Gastrocnemius medialis (tissue), 4 donors: ENCODE measurements around the gene SYNGR1. TPM values are rescaled to one million over a fixed set of nuclear protein-coding genes. Genes with fewer than 3 reads are reported as not detected.

Experiments used
- ATAC-seq, 2 donors: fragments of 150-250 bp; one replicate each; pipeline ENCODE4 v1.9.1; 2016
- DNase-seq, 2 donors: peaks; one replicate each; pipeline ENCODE4 v3.0.0-alpha.2; 2019
- H3K27ac ChIP-seq, 4 donors: fragments of 200-600 bp; sonication (generic); 1 replicate in 1 of 4; 2 replicates in 3 of 4; pipeline ENCODE4 v1.5.1; 2016 to 2018; ENCODE audit warnings: mild to moderate bottlenecking in 2 of 4, moderate library complexity in 1 of 4
- H3K27me3 ChIP-seq, 3 donors: fragments of 200-600 bp; sonication (generic) in 2 of 3; 1 replicate in 1 of 3; 2 replicates in 2 of 3; pipeline versions ENCODE4 v1.5.1 to v1.6.0; 2016 to 2019; ENCODE audit warnings: mild to moderate bottlenecking in 1 of 3, moderate library complexity in 1 of 3
- H3K36me3 ChIP-seq, 2 donors: fragments of 200-600 bp; sonication (generic) in 1 of 2; one replicate each; pipeline ENCODE4 v1.5.1; 2017 to 2018
- H3K4me1 ChIP-seq, 2 donors: fragments of 200-600 bp; sonication (generic) in 1 of 2; one replicate each; pipeline ENCODE4 v1.5.1; 2016 to 2017; ENCODE audit warnings: mild to moderate bottlenecking in 2 of 2
- H3K4me3 ChIP-seq, 4 donors: fragments of 200-600 bp; sonication (generic) in 3 of 4; 1 replicate in 1 of 4; 2 replicates in 3 of 4; pipeline ENCODE4 v1.5.1; 2016 to 2019; ENCODE audit warnings: mild to moderate bottlenecking in 2 of 4
- H3K9me3 ChIP-seq, 3 donors: fragments of 200-600 bp; sonication (generic) in 2 of 3; 1 replicate in 1 of 3; 2 replicates in 2 of 3; pipeline ENCODE4 v1.5.1; 2016 to 2019
- POLR2A ChIP-seq, 2 donors: fragments of 450-650 bp; IDR thresholded peaks; one replicate each; pipeline ENCODE4 v1.6.1; 2017; ENCODE audit warnings: antibody characterized with exemption in 2 of 2, mild to moderate bottlenecking in 2 of 2, moderate library complexity in 2 of 2
- in situ Hi-C, 4 donors: fragments of 200-750 bp; cut with MboI; loops; one replicate each; pipeline versions ENCODE4 v1.15.0 to v1.8.0; 2017; ENCODE audit warnings: low sequenced_read_pairs in 4 of 4
- intact Hi-C: fragments of 100-400 bp; cut with DNase I; formaldehyde crosslinking; loops from one replicate; pipeline ENCODE4 v1.15.1; 2023; ENCODE audit warnings: low total_unique reads
- total RNA-seq, 4 donors: library from RNA; depleted of rRNA; stranded (reverse); fragments of >200 nt; gene quantifications; one replicate each; pipeline versions ENCODE4 v1.1.0 to v1.2.3, GENCODE V29; 2016
- TF ChIP-seq, protein P1 (sequence below), 5 experiments: fragments of 450-650 bp in 3 of 5; fragments of 200-600 bp in 2 of 5; sonication (generic) in 2 of 5; IDR thresholded peaks in 4 of 5; conservative IDR thresholded peaks in 1 of 5; 1 replicate in 4 of 5; 2 replicates in 1 of 5; pipeline ENCODE4 v1.5.1; 2016 to 2019; ENCODE audit warnings: antibody characterized with exemption in 5 of 5, mild to moderate bottlenecking in 3 of 5, moderate library complexity in 3 of 5

Gene SYNGR1
- total RNA-seq, 4 donors from 2014 or later = 2.8 to 17.2 (median 9.7) TPM

GRCh38 chr22:39379756-39380730 is 30.3 kb downstream of the SYNGR1 start:
- intact Hi-C loops = no loop called here
- no peak overlapping the region for H3K27ac ChIP-seq
- H3K36me3 ChIP-seq = peaks cover 0 to 7% of the 10 kb centered on the region in 2 donors
- H3K27me3 ChIP-seq = no peaks in the 10 kb centered on the region
- DNase-seq = no peak
- H3K4me1 ChIP-seq = no peaks in the 10 kb centered on the region
- H3K9me3 ChIP-seq = no peaks in the 10 kb centered on the region
- ATAC-seq = no peak
- H3K4me3 ChIP-seq = no peak overlapping the region
- in situ Hi-C loops = no loop called here
- TF ChIP-seq POLR2A (IDR thresholded peaks at IDR 0.05) = no peak
- TF ChIP-seq, protein P1, sequence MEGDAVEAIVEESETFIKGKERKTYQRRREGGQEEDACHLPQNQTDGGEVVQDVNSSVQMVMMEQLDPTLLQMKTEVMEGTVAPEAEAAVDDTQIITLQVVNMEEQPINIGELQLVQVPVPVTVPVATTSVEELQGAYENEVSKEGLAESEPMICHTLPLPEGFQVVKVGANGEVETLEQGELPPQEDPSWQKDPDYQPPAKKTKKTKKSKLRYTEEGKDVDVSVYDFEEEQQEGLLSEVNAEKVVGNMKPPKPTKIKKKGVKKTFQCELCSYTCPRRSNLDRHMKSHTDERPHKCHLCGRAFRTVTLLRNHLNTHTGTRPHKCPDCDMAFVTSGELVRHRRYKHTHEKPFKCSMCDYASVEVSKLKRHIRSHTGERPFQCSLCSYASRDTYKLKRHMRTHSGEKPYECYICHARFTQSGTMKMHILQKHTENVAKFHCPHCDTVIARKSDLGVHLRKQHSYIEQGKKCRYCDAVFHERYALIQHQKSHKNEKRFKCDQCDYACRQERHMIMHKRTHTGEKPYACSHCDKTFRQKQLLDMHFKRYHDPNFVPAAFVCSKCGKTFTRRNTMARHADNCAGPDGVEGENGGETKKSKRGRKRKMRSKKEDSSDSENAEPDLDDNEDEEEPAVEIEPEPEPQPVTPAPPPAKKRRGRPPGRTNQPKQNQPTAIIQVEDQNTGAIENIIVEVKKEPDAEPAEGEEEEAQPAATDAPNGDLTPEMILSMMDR (IDR thresholded peaks at IDR 0.05 in 4 of 5, conservative IDR thresholded peaks at IDR 0.05 in 1 of 5) = no peak

GRCh38 chr22:39381009-39381755 is 31.4 kb downstream of the SYNGR1 start:
- in situ Hi-C loops = no loop called here
- no peaks in the 10 kb centered on the region for H3K4me1 ChIP-seq
- peaks cover 0 to 7% of the 10 kb centered on the region in 2 donors for H3K36me3 ChIP-seq
- no peak overlapping the region for H3K27ac ChIP-seq
- no peak overlapping the region for H3K4me3 ChIP-seq
- H3K9me3 ChIP-seq = no peaks in the 10 kb centered on the region
- DNase-seq (no peak), ATAC-seq (no peak)
- intact Hi-C loops = no loop called here
- H3K27me3 ChIP-seq = peaks cover 0 to 7% (median 2%) of the 10 kb centered on the region in 3 donors
- no peak for TF ChIP-seq POLR2A (IDR thresholded peaks at IDR 0.05)
- TF ChIP-seq, protein P1 (IDR thresholded peaks at IDR 0.05 in 4 of 5, conservative IDR thresholded peaks at IDR 0.05 in 1 of 5) = no peak

DNA sequence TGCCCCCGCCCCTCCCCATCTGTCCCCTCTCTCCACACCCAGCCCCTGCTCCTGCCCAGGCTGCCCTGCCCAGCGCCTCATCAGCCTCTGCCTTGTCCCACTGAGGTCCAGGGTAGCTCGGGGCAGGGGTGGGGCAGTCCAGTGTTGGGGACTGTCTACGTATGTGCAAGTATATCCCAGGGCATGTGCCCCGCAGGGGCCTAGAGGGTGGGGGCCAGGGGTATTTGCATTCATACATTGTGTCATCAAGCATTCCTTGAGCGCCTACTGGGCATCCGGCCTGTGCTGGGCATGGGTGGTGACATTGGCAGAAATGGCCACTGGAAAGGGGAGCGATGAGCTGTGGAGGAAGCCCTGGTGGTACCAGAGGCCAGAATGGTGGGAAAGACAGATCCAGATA is 32.1 kb downstream of the SYNGR1 start:
- TF ChIP-seq, protein P1 (IDR thresholded peaks at IDR 0.05 in 4 of 5, conservative IDR thresholded peaks at IDR 0.05 in 1 of 5) = no peak
- intact Hi-C loops = no loop called here
- H3K36me3 ChIP-seq = peaks cover 0 to 7% of the 10 kb centered on the region in 2 donors
- in situ Hi-C loops = no loop called here
- no peak overlapping the region for H3K4me3 ChIP-seq
- H3K9me3 ChIP-seq = no peaks in the 10 kb centered on the region
- H3K27me3 ChIP-seq = peaks cover 0 to 11% (median 8%) of the 10 kb centered on the region in 3 donors
- H3K27ac ChIP-seq = no peak overlapping the region
- no peak for ATAC-seq
- H3K4me1 ChIP-seq = no peaks in the 10 kb centered on the region
- no peak for DNase-seq

GRCh38 chr22:39382410-39382809 is 32.6 kb downstream of the SYNGR1 start:
- Histone ChIP-seq H3K27ac (no peak overlapping the region), H3K9me3 (no peaks in the 10 kb centered on the region), H3K4me3 (no peak overlapping the region), H3K36me3 (peaks cover 0 to 7% of the 10 kb centered on the region in 2 donors), H3K4me1 (no peaks in the 10 kb centered on the region), H3K27me3 (peaks cover 0 to 15% (median 12%) of the 10 kb centered on the region in 3 donors)
- in situ Hi-C loops (no loop called here), intact Hi-C loops (no loop called here)
- no peak for ATAC-seq
- no peak for TF ChIP-seq POLR2A (IDR thresholded peaks at IDR 0.05)
- TF ChIP-seq, protein P1 (IDR thresholded peaks at IDR 0.05 in 4 of 5, conservative IDR thresholded peaks at IDR 0.05 in 1 of 5) = no peak
- DNase-seq = no peak
